Fibroblast of mammary gland (primary cell): Measurements from ENCODE around the gene TUBA3E.
"Not testable (repeated sequence)": the region's sequence is repeated elsewhere in the genome, so short reads cannot be mapped to it uniquely, and the experiment has no call there.

Experiments used
- DNase-seq: peaks from one replicate; pipeline ENCODE4 v3.0.0-alpha.2; 2010; ENCODE audit warnings: low read depth
- H3K4me3 ChIP-seq: 2 replicates; pipeline ENCODE4 v1.5.1; 2011; ENCODE audit warnings: low read depth, mild to moderate bottlenecking, low read length, moderate library complexity; ENCODE audit not compliant: control insufficient read depth
- TF ChIP-seq, protein P1 (sequence below): conservative IDR thresholded peaks from 2 replicates; pipeline ENCODE4 v1.5.1; 2011; ENCODE audit warnings: low read depth, low read length, inconsistent platforms; ENCODE audit not compliant: control insufficient read depth, insufficient read depth

Gene TUBA3E

DNA sequence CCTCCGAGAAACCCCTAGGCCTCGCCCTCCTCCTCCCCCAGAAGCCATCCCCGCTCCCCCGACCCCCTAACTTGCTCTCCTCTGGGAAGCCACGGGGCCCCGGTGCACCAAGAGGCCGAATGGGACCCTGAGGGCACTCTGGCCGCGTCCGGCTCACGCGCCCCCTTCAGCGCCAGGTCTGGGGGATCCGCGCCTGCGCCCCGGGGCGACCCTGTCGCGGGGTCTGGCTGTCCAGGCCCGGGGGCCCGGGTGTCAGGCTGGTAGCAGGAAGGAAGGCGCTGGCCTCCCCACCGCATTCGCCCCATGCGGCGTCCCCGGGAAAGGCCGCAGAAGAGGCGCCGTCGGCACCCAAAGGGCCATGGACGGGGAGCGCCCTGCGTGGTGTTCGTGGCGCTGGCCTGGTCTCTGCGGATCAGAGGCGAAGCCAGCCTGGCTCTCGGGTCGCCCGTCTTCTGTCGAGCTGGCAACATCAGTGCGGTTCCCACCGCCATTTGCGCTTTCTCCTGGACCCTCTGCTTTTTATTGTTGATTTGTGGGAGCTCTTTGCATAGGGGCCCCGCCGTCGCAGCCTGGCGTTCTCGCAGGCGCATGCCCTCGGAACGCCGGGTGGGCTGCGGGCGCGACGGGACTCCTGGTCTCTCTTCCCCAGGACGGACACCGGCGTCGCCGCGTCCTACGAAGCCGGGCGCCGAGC, 30.4 kb upstream of the TUBA3E start:
- not testable (repeated sequence) for DNase-seq

DNA sequence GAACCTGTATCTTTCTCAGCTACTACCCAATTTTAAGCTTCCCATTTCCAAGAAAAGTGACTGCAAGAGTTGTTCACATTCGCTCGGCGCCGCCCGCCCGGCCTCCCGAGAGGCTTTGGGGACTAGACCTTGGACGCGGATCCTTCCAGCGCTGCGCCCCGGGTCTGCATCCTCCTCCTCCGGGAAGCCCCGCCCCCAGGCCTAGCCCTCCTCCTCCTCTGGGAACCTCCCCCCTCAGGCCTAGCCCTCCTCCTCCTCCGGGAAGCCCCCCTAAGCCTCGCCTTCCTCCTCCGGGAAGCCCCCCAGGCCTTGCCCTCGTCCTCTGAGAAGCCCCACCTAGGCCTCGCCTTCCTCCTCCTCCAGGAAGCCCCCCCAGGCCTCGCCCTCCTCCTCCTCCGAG, 29.8 kb upstream of the TUBA3E start:
- not testable (repeated sequence) for H3K4me3 ChIP-seq, DNase-seq

More for the DNA sequence above, 30.4 kb upstream of the TUBA3E start:
- H3K4me3 ChIP-seq = not testable (repeated sequence)

DNA sequence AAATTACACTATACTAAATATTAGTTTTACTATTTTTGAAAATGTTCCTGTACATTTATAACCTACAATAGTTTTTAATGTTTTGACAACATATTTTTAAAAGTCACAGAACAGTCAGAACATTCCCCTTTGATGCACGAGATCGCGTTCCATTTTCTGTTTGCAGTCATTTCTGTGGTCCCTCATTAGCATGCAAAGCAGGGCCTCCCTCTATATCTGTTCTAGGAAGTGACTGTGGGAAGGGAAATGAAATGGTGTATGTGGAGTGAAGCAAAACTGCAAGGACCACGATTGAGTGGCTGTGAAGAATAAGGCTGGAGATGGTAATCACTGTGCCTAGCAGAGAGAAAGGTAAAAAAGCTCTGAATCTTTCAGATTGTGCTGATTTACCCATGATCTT, 24.3 kb upstream of the TUBA3E start:
- DNase-seq, H3K4me3 ChIP-seq: not testable (repeated sequence)

DNA sequence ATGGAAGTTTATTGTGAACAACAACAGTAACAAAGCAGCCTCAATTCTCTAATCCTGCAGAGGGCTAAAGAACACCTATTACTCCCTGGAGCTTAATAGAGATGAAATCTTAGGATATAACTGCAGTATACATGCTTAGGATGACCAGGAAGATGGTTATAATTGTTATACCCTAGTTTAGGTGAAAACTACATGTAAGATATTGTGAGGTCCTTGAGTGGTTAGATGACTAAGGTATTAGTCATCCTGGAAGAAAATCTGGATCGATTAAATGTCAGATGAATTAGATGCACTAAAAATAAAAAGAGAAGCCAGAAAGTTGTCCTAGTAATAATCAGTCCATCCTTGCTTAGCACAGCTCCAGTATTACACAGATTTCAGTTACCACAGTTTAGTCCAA, 22.3 kb upstream of the TUBA3E start:
- H3K4me3 ChIP-seq, DNase-seq: not testable (repeated sequence)

DNA sequence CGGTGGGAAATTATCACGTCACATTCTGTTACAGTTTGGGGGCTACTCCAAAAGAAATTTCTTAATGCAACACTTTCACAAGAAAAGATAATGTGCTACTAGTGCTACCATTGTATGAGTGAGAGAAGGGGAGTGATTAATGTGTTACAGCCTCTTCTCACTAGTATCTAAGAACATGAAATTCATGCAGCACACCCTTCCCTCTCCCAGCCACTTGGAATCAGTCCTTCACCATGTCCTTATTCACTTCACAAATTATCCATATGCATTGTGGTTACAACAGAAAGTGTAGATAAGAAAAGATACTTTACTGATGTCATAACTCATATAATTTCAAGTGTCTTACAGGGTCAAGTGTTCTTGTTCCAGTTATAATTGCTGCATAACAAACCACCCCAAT, 20.9 kb upstream of the TUBA3E start:
- not testable (repeated sequence) for DNase-seq, H3K4me3 ChIP-seq

DNA sequence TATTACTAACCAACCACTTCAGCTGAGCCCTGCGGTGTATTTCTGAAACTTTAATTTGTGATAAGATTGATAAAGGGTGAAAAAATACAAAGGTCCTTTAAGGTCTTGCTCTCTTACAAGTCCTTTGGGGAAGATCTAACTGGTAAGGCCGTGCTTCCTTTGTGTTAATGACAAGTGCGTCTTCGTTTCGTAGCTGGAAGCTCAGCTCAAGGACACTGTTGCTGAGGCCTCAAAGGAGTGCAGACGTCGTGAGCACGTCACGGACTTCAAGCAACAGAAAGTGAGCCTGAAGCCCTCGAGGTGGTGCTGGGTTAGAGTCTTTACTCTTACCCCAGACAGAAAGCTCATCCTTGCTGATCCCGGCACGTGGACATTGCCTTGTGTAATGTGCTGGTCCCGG, 8.8 kb upstream of the TUBA3E start:
- not testable (repeated sequence) for DNase-seq, H3K4me3 ChIP-seq

DNA sequence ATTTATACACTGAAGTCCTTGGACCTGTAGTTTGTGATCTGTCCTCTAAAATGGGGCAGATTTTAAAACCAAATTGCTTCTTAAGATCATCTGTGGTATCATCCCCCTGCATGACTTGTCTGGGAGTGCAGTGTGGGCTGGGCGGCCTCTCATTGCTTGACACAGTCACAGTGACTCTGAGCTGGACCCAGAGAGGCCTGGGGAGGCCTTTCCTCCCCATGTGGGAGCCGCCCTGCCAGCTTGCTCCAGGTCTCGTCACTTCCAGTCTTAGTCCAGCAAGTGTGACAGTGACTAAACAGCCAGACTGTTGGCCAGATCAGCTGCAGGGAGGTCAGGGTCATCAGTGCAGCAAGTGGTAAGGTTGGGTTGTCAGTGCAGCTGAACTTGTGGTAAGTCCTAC, 4.9 kb upstream of the TUBA3E start:
- H3K4me3 ChIP-seq, DNase-seq: not testable (repeated sequence)

DNA sequence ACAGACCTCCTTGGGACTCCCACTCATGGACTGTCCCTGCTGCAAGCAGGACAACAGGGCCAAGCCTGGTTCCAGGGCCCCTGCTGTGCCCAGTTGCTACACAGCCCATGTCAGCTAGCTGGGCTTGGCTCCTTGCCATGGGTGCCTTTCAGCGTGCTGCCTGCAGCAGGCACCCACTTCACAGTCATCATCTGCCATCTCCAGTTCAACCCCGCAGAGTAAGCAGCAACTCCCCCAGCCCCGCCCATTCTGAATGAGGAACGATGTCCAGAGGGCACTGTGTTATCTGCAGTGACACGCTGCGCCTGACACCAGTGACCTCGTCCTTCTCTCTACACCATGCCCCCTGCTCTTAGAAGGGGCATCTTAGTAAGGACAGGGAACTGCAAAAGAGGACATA, 4.3 kb upstream of the TUBA3E start:
- DNase-seq = not testable (repeated sequence)

DNA sequence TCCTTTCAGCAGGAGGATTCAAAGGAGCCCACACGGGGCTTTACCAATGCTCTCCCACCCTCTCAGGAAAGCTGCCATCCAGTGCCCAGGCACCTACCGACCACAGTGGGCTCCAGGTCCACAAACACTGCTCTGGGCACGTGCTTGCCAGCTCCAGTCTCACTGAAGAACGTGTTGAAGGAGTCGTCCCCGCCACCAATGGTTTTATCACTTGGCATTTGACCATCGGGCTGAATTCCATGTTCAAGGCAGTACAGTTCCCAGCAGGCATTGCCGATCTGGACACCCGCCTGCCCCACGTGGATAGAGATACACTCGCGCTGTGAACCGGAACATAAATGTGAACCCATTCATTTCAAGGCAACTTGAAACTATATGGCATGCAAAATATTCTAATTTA, 2.2 kb downstream of the TUBA3E start:
- not testable (repeated sequence) for DNase-seq

More for the DNA sequence above, 4.3 kb upstream of the TUBA3E start:
- H3K4me3 ChIP-seq = not testable (repeated sequence)

DNA sequence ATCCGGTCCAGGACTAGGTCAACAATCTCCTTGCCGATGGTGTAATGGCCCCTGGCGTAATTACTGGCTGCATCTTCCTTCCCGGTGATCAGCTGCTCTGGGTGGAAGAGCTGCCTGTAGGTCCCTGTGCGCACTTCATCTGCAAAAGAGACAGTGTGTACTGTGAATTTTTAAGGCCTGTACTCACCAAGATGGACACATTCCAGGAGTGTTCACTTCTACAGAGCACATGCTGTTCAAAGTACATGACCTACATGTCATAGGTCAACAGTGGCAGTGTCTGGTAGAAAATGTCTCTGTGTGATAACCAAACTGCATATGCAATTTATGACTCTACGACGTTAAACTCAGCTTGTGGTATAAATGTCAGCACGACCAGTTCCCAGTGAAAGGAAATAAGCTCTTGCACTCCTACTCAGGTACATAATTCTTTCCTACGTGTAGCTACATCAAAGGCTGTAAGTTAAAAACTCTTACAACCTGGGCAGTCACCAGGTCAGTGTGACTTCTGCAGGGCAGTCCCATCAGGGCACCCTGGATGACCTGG, 3.1 kb downstream of the TUBA3E start:
- not testable (repeated sequence) for DNase-seq, H3K4me3 ChIP-seq

More for the DNA sequence above, 2.2 kb downstream of the TUBA3E start:
- H3K4me3 ChIP-seq = not testable (repeated sequence)

DNA sequence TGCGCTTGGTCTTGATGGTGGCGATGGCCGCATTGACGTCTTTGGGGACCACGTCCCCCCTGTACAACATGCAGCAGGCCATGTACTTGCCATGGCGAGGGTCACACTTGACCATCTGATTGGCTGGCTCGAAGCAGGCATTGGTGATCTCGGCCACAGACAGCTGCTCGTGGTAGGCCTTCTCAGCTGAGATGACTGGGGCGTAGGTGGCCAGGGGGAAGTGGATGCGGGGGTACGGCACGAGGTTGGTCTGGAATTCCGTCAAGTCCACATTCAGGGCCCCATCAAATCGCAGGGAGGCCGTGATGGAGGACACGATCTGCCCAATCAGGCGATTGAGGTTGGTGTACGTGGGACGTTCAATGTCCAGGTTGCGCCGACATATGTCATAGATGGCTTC, 4.4 kb downstream of the TUBA3E start:
- not testable (repeated sequence) for DNase-seq, H3K4me3 ChIP-seq

DNA sequence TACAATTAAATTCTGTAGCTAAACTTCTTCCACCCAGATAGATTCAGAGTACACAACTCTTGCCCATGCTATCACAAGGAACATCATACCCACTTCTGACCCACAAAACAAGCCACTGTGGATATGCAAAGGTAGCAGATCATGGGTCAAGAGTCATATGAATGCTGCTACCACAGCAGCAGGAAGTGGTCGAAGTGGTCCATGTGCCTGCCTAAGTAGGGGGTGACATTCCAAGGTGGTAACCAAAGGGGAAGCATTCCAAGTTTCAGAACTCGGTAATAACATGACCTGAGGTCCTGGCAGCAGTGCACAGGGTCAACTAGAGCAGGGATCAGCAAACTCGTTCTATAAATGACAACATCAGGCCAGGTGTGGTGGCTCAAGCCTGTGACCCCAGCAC, 5.8 kb downstream of the TUBA3E start:
- not testable (repeated sequence) for DNase-seq, H3K4me3 ChIP-seq

DNA sequence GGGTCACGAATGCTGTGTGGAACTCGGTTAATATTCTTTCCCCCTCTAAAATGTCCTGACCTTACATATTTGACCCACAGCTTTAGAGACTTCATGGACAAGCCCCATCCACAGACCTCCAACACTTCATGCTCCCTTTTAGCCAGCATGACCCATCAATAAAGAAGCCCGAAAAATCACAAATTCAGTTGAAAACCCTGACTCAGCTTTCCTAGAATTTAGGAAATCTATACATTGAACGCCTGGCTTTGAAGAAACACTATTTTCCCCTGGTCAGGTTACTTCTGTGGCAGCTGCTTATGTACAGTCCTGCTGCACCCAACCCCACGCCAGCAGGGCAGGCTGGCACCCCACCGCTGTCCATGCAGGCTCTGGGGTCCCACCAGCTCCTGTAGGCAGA, 6.9 kb downstream of the TUBA3E start:
- not testable (repeated sequence) for DNase-seq, H3K4me3 ChIP-seq

DNA sequence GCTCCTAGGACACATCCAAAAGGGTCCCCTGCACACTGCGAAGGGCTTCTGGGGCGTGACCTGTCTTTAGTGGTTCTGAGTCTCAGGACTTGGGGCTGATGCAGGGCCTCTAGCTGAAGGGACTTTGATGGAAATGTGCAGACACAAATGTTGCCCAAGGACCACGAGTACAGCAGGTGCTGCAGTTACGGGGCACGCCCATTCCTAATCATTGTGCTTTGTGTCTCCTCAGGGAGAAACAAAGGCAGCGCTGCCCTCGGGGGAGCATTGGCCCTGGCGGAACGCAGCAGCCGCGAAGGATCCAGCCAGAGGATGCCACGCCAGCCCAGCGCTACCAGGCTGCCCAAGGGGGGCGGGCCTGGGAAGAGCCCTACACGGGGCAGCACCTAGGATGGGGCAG, 8.0 kb downstream of the TUBA3E start:
- DNase-seq = no peak
- TF ChIP-seq, protein P1, sequence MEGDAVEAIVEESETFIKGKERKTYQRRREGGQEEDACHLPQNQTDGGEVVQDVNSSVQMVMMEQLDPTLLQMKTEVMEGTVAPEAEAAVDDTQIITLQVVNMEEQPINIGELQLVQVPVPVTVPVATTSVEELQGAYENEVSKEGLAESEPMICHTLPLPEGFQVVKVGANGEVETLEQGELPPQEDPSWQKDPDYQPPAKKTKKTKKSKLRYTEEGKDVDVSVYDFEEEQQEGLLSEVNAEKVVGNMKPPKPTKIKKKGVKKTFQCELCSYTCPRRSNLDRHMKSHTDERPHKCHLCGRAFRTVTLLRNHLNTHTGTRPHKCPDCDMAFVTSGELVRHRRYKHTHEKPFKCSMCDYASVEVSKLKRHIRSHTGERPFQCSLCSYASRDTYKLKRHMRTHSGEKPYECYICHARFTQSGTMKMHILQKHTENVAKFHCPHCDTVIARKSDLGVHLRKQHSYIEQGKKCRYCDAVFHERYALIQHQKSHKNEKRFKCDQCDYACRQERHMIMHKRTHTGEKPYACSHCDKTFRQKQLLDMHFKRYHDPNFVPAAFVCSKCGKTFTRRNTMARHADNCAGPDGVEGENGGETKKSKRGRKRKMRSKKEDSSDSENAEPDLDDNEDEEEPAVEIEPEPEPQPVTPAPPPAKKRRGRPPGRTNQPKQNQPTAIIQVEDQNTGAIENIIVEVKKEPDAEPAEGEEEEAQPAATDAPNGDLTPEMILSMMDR = no peak
- no peak overlapping the region for H3K4me3 ChIP-seq

DNA sequence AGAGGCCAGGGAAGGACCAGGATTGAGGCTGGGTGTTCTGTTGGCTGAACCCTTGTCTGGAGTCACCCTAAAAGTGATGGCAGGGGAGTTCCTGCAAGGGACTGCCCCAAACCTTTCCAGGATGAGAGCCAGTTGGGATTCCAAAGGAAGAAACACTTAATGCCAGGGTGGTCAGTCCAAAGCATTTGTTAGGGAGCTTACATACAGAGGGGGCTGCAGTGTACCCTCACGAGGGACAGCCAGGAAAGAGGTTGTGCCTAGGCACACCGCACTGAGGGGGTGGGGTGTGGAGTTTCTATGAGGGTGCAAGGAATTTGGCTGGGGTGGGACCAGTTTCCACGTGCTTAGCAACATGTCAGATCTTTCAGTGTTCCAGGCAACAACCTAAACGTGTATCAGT, 9.3 kb downstream of the TUBA3E start:
- DNase-seq, H3K4me3 ChIP-seq: not testable (repeated sequence)

DNA sequence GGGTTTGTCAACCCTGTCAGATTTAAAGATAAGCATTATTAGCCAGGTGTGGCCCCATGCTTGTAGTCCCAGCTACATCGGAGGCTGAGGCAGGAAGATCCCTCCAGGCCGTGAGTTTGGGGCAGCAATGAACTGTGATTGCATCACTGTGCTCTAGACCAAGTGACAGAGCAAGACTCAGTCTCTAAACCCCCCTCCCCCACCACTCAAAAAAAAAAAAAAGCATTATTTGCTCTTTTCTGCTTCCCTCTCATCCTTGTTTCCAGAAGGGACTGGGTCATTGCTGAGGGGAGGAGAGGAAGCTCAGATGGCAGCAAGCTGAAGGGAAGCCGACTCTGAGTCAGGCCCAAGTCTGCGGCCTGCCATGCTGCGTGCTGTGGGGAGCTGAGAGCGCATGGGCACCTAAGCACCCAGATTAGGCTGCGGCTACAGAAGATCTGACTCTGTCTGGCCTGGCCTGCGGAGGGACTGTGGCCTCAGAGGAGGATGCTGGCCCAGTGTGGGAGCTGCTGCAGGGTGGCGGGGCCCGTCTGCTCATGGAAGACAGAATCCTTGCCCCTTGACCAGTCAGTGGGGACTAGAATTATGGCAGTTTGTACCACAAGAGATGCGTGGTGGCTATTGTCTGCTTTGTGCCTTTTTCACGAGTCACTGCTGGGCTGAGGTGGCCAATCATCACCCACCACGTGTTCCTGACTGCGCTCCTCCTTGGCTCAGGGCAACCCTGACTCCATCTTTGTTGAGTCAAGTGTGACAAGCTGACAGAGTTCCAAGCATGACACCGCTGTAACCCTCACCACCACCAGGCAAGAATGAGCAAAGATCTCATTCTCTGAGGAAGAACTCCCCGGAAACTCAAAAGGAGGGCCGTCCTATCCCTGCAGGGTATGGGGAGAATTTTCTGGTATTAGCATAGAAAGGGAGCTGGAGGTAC, 10.1 kb downstream of the TUBA3E start:
- DNase-seq, H3K4me3 ChIP-seq: not testable (repeated sequence)
